HepG2 (cell line): ENCODE data around the gene GATD1. TPM values are rescaled to one million over a fixed set of nuclear protein-coding genes. Genes with fewer than 3 reads are reported as not detected.

Experiments
- BHLHE40 ChIP-seq: IDR thresholded peaks from 2 replicates; pipeline ENCODE4 v1.6.1; 2011; ENCODE audit warnings: low read length, improper control_type of control experiment
- KDM2A ChIP-seq: sonication (generic); formaldehyde crosslinking; IDR thresholded peaks from 2 replicates; pipeline ENCODE4 v1.4.0; 2020; ENCODE audit warnings: low read depth, missing genetic modification reagents, borderline replicate concordance
- NFE2L1 ChIP-seq: sonication (generic); formaldehyde crosslinking; IDR thresholded peaks from 2 replicates; pipeline ENCODE4 v1.4.0; 2020; ENCODE audit warnings: missing genetic modification reagents, mild to moderate bottlenecking, borderline replicate concordance
- PTBP1 ChIP-seq: fragments of 200-400 bp; formaldehyde crosslinking; IDR thresholded peaks from 2 replicates; pipeline ENCODE4 v1.6.1; 2018; ENCODE audit warnings: low read length, low read depth; ENCODE audit not compliant: poor library complexity, severe bottlenecking
- SP1 ChIP-seq, 2 experiments: fragments of 450-650 bp in 1 of 2; sonication (generic) in 1 of 2; formaldehyde crosslinking in 1 of 2; IDR thresholded peaks; 2 replicates each; pipeline versions ENCODE4 v1.4.0 to v1.6.1; 2016 to 2020; ENCODE audit warnings: missing genetic modification reagents in 1 of 2
- SP2 ChIP-seq: sonication (generic); formaldehyde crosslinking; IDR thresholded peaks from 2 replicates; pipeline ENCODE4 v1.5.1; 2020; ENCODE audit warnings: mild to moderate bottlenecking, missing genetic modification reagents
- SRSF9 ChIP-seq: fragments of 200-400 bp; formaldehyde crosslinking; IDR thresholded peaks from 2 replicates; pipeline ENCODE4 v1.6.1; 2018; ENCODE audit warnings: borderline replicate concordance, mild to moderate bottlenecking, low read depth, low read length; ENCODE audit not compliant: insufficient read depth, poor library complexity, severe bottlenecking
- TGIF2 ChIP-seq: IDR thresholded peaks from 2 replicates; pipeline ENCODE4 v1.6.1; 2016; ENCODE audit warnings: control low read depth, missing compliant biosample characterization
- THAP11 ChIP-seq: IDR thresholded peaks from 2 replicates; pipeline ENCODE4 v1.6.1; 2016; ENCODE audit warnings: missing biosample characterization, missing genetic modification reagents
- THYN1 ChIP-seq: sonication (generic); formaldehyde crosslinking; IDR thresholded peaks from 2 replicates; pipeline ENCODE4 v1.8.1; 2023; ENCODE audit warnings: low read depth, mild to moderate bottlenecking, moderate library complexity, missing genetic modification reagents, borderline replicate concordance
- TMF1 ChIP-seq: sonication (generic); formaldehyde crosslinking; IDR thresholded peaks from 2 replicates; pipeline ENCODE4 v1.8.1; 2022; ENCODE audit warnings: low read depth, missing genetic modification reagents
- ZBTB21 ChIP-seq: sonication (generic); formaldehyde crosslinking; IDR thresholded peaks from 2 replicates; pipeline ENCODE4 v1.4.0; 2020; ENCODE audit warnings: missing genetic modification reagents
- ZIK1 ChIP-seq: sonication (generic); formaldehyde crosslinking; IDR thresholded peaks from 2 replicates; pipeline ENCODE4 v1.5.0; 2020; ENCODE audit warnings: mild to moderate bottlenecking, low read depth, missing genetic modification reagents, borderline replicate concordance
- ZNF605 ChIP-seq: sonication (generic); formaldehyde crosslinking; IDR thresholded peaks from 2 replicates; pipeline ENCODE4 v1.8.0; 2022; ENCODE audit warnings: mild to moderate bottlenecking, missing genetic modification reagents
- ZNF629 ChIP-seq: sonication (generic); formaldehyde crosslinking; conservative IDR thresholded peaks from 2 replicates; pipeline ENCODE4 v1.5.0; 2020; ENCODE audit warnings: missing genetic modification reagents
- ZNF660 ChIP-seq: sonication (generic); formaldehyde crosslinking; IDR thresholded peaks from 2 replicates; pipeline ENCODE4 v1.5.1; 2020; ENCODE audit warnings: mild to moderate bottlenecking, low read depth, missing genetic modification reagents, borderline replicate concordance
- polyA plus RNA-seq, 8 experiments: library from polyadenylated mRNA; depleted of rRNA in 3 of 8; stranded (reverse) in 7 of 8; unstranded in 1 of 8; fragments of >200 nt; fragmentation: Illumina TruSeq in 4 of 8; extraction: Trizol in 4 of 8; gene quantifications; 2 replicates each; pipeline versions ENCODE4 v1.2.1 to v1.2.3, GENCODE V29; 2011 to 2016; ENCODE audit warnings: low read depth in 4 of 8, missing spikeins in 1 of 8, mixed read lengths in 1 of 8; ENCODE audit not compliant: insufficient read depth in 1 of 8
- total RNA-seq, 5 experiments: library from RNA; depleted of rRNA; stranded (reverse); fragments of >200 nt; fragmentation: Illumina TruSeq; extraction: Trizol; gene quantifications; 2 replicates each; pipeline ENCODE4 v1.2.3, GENCODE V29; 2016; ENCODE audit warnings: low read depth in 1 of 5
- TF ChIP-seq, protein P1 (sequence below): fragments of 450-650 bp; IDR thresholded peaks from 2 replicates; pipeline ENCODE4 v1.6.1; 2017; ENCODE audit warnings: mild to moderate bottlenecking
- TF ChIP-seq, protein P2 (sequence below): sonication (generic); formaldehyde crosslinking; IDR thresholded peaks from 2 replicates; pipeline ENCODE4 v1.5.0; 2020; ENCODE audit warnings: missing genetic modification reagents
- TF ChIP-seq, protein P3 (sequence below): sonication (generic); formaldehyde crosslinking; IDR thresholded peaks from 2 replicates; pipeline ENCODE4 v1.8.1; 2023; ENCODE audit warnings: missing genetic modification reagents, mild to moderate bottlenecking, borderline replicate concordance
- TF ChIP-seq, protein P4 (sequence below): IDR thresholded peaks from 2 replicates; pipeline ENCODE4 v1.6.1; 2016; ENCODE audit warnings: control low read depth
- TF ChIP-seq, protein P5 (sequence below): IDR thresholded peaks from 2 replicates; pipeline ENCODE4 v1.6.1; 2016; ENCODE audit warnings: low read depth, control low read depth

The GATD1 gene
- total and polyA plus RNA-seq, 2 of the 13 experiments (the other 11 are each of a cell fraction or from before 2014, with no cell fraction given) = 31.3 to 60.5 TPM

DNA sequence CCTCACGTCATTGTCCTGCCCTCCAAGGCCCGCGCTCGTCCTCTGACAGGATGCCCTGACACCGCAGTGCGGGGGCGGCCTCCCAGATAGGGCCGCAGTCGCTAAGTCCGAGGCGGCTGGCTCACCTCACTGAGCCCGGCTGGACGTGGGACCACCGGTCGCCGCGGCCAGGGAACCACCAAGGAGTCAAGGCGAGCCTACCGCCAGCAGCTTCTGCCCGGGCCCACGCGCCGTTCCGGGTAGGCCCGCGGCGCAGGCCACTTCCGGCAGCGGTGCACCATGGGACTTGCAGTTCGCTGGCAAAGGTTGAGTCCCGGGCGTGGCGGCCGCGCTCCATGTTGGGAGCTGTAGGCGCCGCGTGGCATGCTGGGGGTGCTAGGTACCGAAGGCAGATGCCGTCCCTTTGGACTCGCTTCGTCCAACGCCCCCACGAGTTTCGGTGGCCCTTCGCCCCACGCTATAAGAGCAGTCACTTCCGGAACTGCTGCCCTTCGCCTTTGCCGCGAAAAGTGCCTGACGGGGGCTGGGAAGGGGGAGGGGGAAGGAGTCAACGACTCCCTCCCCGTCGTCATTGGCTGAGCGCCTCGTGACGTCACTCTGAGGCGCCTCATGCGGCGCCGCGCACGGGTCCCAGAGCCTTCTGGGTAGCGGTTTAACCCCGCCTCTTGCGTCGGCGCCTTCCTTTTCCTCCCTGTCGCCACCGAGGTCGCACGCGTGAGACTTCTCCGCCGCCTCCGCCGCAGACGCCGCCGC, 32.2 kb upstream of the GATD1 start, which contains the start of gene RPLP2 (continued):
- TF ChIP-seq THYN1 (peak; percentile 63; the same call in 1 of the 2 replicates), ZNF660 (CRISPR knock-in tag) (no peak), THAP11 (CRISPR knock-in tag) (peak; percentile 98), TMF1 (CRISPR knock-in tag) (peak; percentile 36; the same call in 1 of the 2 replicates), SRSF9 (no peak), ZNF629 (CRISPR knock-in tag) (peak; percentile 7; the same call in 1 of the 2 replicates), BHLHE40 (peak; percentile 78), SP2 (CRISPR knock-in tag) (peak; percentile 72), NFE2L1 (CRISPR knock-in tag) (peak; percentile 70; the same call in 1 of the 2 replicates), KDM2A (CRISPR knock-in tag) (peak; percentile 38; the same call in 1 of the 2 replicates), SP1 (IDR thresholded peaks at IDR 0.05) (no peak), SP1 (CRISPR knock-in tag; IDR thresholded peaks at IDR 0.05) (peak; percentile 79; the same call in 1 of the 2 replicates), ZBTB21 (CRISPR knock-in tag) (peak; percentile 80), ZNF605 (CRISPR knock-in tag) (peak; percentile 83), ZIK1 (CRISPR knock-in tag) (peak; percentile 87), TGIF2 (CRISPR knock-in tag) (peak; percentile 78; the same call in 1 of the 2 replicates), PTBP1 (peak; percentile 88)
- TF ChIP-seq, protein P1, sequence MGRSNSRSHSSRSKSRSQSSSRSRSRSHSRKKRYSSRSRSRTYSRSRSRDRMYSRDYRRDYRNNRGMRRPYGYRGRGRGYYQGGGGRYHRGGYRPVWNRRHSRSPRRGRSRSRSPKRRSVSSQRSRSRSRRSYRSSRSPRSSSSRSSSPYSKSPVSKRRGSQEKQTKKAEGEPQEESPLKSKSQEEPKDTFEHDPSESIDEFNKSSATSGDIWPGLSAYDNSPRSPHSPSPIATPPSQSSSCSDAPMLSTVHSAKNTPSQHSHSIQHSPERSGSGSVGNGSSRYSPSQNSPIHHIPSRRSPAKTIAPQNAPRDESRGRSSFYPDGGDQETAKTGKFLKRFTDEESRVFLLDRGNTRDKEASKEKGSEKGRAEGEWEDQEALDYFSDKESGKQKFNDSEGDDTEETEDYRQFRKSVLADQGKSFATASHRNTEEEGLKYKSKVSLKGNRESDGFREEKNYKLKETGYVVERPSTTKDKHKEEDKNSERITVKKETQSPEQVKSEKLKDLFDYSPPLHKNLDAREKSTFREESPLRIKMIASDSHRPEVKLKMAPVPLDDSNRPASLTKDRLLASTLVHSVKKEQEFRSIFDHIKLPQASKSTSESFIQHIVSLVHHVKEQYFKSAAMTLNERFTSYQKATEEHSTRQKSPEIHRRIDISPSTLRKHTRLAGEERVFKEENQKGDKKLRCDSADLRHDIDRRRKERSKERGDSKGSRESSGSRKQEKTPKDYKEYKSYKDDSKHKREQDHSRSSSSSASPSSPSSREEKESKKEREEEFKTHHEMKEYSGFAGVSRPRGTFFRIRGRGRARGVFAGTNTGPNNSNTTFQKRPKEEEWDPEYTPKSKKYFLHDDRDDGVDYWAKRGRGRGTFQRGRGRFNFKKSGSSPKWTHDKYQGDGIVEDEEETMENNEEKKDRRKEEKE = no peak
- TF ChIP-seq, protein P2, sequence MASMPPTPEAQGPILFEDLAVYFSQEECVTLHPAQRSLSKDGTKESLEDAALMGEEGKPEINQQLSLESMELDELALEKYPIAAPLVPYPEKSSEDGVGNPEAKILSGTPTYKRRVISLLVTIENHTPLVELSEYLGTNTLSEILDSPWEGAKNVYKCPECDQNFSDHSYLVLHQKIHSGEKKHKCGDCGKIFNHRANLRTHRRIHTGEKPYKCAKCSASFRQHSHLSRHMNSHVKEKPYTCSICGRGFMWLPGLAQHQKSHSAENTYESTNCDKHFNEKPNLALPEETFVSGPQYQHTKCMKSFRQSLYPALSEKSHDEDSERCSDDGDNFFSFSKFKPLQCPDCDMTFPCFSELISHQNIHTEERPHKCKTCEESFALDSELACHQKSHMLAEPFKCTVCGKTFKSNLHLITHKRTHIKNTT (CRISPR knock-in tag) = no peak
- TF ChIP-seq, protein P3, sequence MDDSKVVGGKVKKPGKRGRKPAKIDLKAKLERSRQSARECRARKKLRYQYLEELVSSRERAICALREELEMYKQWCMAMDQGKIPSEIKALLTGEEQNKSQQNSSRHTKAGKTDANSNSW = no peak; the same call in 1 of the 2 replicates
- TF ChIP-seq, protein P4, sequence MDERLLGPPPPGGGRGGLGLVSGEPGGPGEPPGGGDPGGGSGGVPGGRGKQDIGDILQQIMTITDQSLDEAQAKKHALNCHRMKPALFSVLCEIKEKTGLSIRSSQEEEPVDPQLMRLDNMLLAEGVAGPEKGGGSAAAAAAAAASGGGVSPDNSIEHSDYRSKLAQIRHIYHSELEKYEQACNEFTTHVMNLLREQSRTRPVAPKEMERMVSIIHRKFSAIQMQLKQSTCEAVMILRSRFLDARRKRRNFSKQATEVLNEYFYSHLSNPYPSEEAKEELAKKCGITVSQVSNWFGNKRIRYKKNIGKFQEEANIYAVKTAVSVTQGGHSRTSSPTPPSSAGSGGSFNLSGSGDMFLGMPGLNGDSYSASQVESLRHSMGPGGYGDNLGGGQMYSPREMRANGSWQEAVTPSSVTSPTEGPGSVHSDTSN = no peak
- TF ChIP-seq, protein P5, sequence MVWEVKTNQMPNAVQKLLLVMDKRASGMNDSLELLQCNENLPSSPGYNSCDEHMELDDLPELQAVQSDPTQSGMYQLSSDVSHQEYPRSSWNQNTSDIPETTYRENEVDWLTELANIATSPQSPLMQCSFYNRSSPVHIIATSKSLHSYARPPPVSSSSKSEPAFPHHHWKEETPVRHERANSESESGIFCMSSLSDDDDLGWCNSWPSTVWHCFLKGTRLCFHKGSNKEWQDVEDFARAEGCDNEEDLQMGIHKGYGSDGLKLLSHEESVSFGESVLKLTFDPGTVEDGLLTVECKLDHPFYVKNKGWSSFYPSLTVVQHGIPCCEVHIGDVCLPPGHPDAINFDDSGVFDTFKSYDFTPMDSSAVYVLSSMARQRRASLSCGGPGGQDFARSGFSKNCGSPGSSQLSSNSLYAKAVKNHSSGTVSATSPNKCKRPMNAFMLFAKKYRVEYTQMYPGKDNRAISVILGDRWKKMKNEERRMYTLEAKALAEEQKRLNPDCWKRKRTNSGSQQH = no peak
